GM12878 (cell line): Measurements from ENCODE around the gene FUT3. TPM values are rescaled to one million over a fixed set of nuclear protein-coding genes. Genes with fewer than 3 reads are reported as not detected.

ENCODE experiments used
- ATAC-seq: fragments of 200-7000 bp; cut with Tn5 transposase; 3 replicates; pipeline ENCODE4 v1.9.1; 2020; ENCODE audit warnings: mild to moderate bottlenecking, moderate library complexity
- BruUV-seq: library from RNA; stranded (reverse); fragments of 400-500 nt; replicated peaks from 2 replicates; lab custom pipeline; 2021; lab: Mats Ljungman, UMichigan
- CTCF ChIA-PET: fragments of 300-600 bp; sonication (Branson Sonifier 250); formaldehyde crosslinking; extraction: SDS; loops from one replicate; lab custom pipeline; 2021; ENCODE audit warnings: inconsistent platforms; lab: Yijun Ruan, JAX
- POLR2A ChIA-PET: fragments of 350-600 bp; formaldehyde crosslinking; extraction: SDS; loops from one replicate; lab custom pipeline; 2021; ENCODE audit warnings: inconsistent platforms; lab: Charles Lee
- RAD21 ChIA-PET: fragments of 300-600 bp; sonication (Branson Sonifier 250); formaldehyde crosslinking; loops from one replicate; lab custom pipeline; 2023; ENCODE audit warnings: antibody characterized with exemption; ENCODE audit not compliant: unreplicated experiment; lab: Charles Lee
- SMC1A ChIA-PET: fragments of 300-600 bp; sonication (Branson Sonifier 250); formaldehyde crosslinking; loops from one replicate; lab custom pipeline; 2023; ENCODE audit not compliant: unreplicated experiment, uncharacterized antibody; lab: Charles Lee
- DNase-seq: peaks from one replicate; pipeline ENCODE4 v3.0.0-alpha.2; 2011; ENCODE audit warnings: low read depth, low spot score
- FAIRE-seq: peaks from 3 replicates; lab custom pipeline; 2011; peaks lifted over from hg19 to GRCh38; lab: Jason Lieb, UNC
- H2AFZ ChIP-seq: 2 replicates; pipeline ENCODE4 v1.6.0; 2011; ENCODE audit warnings: low read depth, low read length, control low read depth; ENCODE audit not compliant: control insufficient read depth
- H3K27ac ChIP-seq: 2 replicates; pipeline ENCODE4 v1.5.1; 2011; ENCODE audit warnings: control low read depth; ENCODE audit not compliant: control insufficient read depth, insufficient read depth
- H3K27me3 ChIP-seq, 2 experiments: replicated peaks in 1 of 2; 2 replicates each; pipeline versions ENCODE4 v1.6.0 to v1.6.1; 2011; ENCODE audit warnings: low read length in 1 of 2; ENCODE audit not compliant: control insufficient read depth in 2 of 2, insufficient read depth in 2 of 2
- H3K36me3 ChIP-seq, 2 experiments: 2 replicates each; pipeline ENCODE4 v1.5.1; 2011; ENCODE audit warnings: low read length in 1 of 2; ENCODE audit not compliant: control insufficient read depth in 2 of 2, insufficient read depth in 2 of 2
- H3K4me1 ChIP-seq: 2 replicates; pipeline ENCODE4 v1.6.1; 2011; ENCODE audit warnings: mild to moderate bottlenecking, low read length, moderate library complexity, mixed read lengths; ENCODE audit not compliant: control insufficient read depth, insufficient read depth
- H3K4me2 ChIP-seq: 2 replicates; pipeline ENCODE4 v1.6.0; 2011; ENCODE audit warnings: control low read depth; ENCODE audit not compliant: control insufficient read depth, insufficient read depth
- H3K4me3 ChIP-seq: fragments of 200-600 bp; sonication (generic); 2 replicates; pipeline ENCODE4 v1.5.1; 2016
- H3K79me2 ChIP-seq: 2 replicates; pipeline ENCODE4 v1.6.0; 2011; ENCODE audit warnings: low read length; ENCODE audit not compliant: control insufficient read depth, insufficient read depth
- H3K9ac ChIP-seq: 2 replicates; pipeline ENCODE4 v1.8.0; 2011; ENCODE audit warnings: low read length, control low read depth, mixed read lengths; ENCODE audit not compliant: control insufficient read depth, insufficient read depth
- H3K9me3 ChIP-seq: replicated peaks from 3 replicates; pipeline ENCODE4 v1.5.1; 2011; ENCODE audit warnings: mild to moderate bottlenecking, low read length; ENCODE audit not compliant: control insufficient read depth, insufficient read depth
- H4K20me1 ChIP-seq: 2 replicates; pipeline ENCODE4 v1.6.0; 2011; ENCODE audit not compliant: control insufficient read depth, insufficient read depth
- CBX5 ChIP-seq: sonication (generic); IDR thresholded peaks from 2 replicates; pipeline ENCODE4 v1.6.1; 2016; ENCODE audit warnings: low read depth, moderate library complexity, mild to moderate bottlenecking, inconsistent platforms
- IKZF1 ChIP-seq: fragments of 450-650 bp; conservative IDR thresholded peaks from 2 replicates; pipeline ENCODE4 v1.6.1; 2017; ENCODE audit warnings: antibody characterized with exemption, mild to moderate bottlenecking
- PRDM15 ChIP-seq: fragments of 450-650 bp; formaldehyde crosslinking; IDR thresholded peaks from 2 replicates; pipeline ENCODE4 v1.4.0; 2020; ENCODE audit warnings: mild to moderate bottlenecking, moderate library complexity
- SMC3 ChIP-seq: IDR thresholded peaks from 2 replicates; pipeline ENCODE4 v1.6.1; 2011; ENCODE audit warnings: low read length, improper control_type of control experiment, borderline replicate concordance
- SRF ChIP-seq, 2 experiments: IDR thresholded peaks; 2 replicates each; pipeline ENCODE4 v1.6.1; 2011; ENCODE audit warnings: low read depth in 2 of 2, low read length in 2 of 2, mild to moderate bottlenecking in 1 of 2, moderate library complexity in 1 of 2
- USF2 ChIP-seq: IDR thresholded peaks from 2 replicates; pipeline ENCODE4 v1.6.1; 2011; ENCODE audit warnings: low read depth, low read length, improper control_type of control experiment, borderline replicate concordance
- ZNF592 ChIP-seq: fragments of 450-650 bp; IDR thresholded peaks from 2 replicates; pipeline ENCODE4 v1.6.1; 2017; ENCODE audit warnings: mild to moderate bottlenecking, moderate library complexity
- ZSCAN29 ChIP-seq: fragments of 450-650 bp; IDR thresholded peaks from 2 replicates; pipeline ENCODE4 v1.6.1; 2017; ENCODE audit warnings: mild to moderate bottlenecking, moderate library complexity
- WGBS: methylation state at CpG from one replicate; pipeline ENCODE4 v1.1.6; 2016; ENCODE audit warnings: low lambda C conversion rate; ENCODE audit not compliant: insufficient replicate concordance, insufficient coverage; ENCODE audit errors: missing lambda C conversion rate; 5-methylcytosine and 5-hydroxymethylcytosine counted together
- in situ Hi-C: fragments of 300-500 bp; cut with MboI; formaldehyde crosslinking; loops from 9 replicates; pipeline ENCODE4 v1.14.3; 2018; ENCODE audit warnings: mixed read lengths
- intact Hi-C: fragments of 100-400 bp; cut with micrococcal nuclease; formaldehyde crosslinking; loops from one replicate; pipeline ENCODE4 v1.14.2; 2022; ENCODE audit not compliant: unreplicated experiment
- polyA plus RNA-seq, 11 experiments: library from polyadenylated mRNA; depleted of rRNA in 4 of 11; unstranded in 6 of 11; stranded (reverse) in 5 of 11; fragments of >200 nt; fragmentation: Nextera tagmentation in 4 of 11; fragmentation: Illumina TruSeq in 1 of 11; extraction: Ambion mirVana in 4 of 11; extraction: Trizol in 1 of 11; gene quantifications; 1 replicate in 1 of 11; 2 replicates in 10 of 11; pipeline versions ENCODE4 v1.2.1 to v1.2.3, GENCODE V29; 2011 to 2016; ENCODE audit warnings: inconsistent platforms in 2 of 11, missing spikeins in 2 of 11, low read depth in 1 of 11
- total RNA-seq, 4 experiments: library from RNA; depleted of rRNA in 3 of 4; stranded (reverse); fragments of >200 nt in 3 of 4; fragmentation: Illumina TruSeq in 1 of 4; extraction: Trizol in 1 of 4; gene quantifications; 2 replicates each; pipeline versions ENCODE4 v1.2.1 to v1.2.3, GENCODE V29; 2013 to 2021

The FUT3 gene
- total and polyA plus RNA-seq, 10 of the 15 experiments (the other 5 are each of a cell fraction or from before 2014, with no cell fraction given), result 0.04 to 0.31 (median 0.07) TPM; not detected in 7

GRCh38 chr19:5805462-5806132 lies 45.7 kb downstream of the FUT3 start (continued):
- TF ChIP-seq USF2, result no peak
- no peak for TF ChIP-seq SRF (IDR thresholded peaks at IDR 0.05; ENCODE audit: low read depth in 2 of 2, low read length in 2 of 2)
- no peak for TF ChIP-seq CBX5
- peak; percentile 34; the same call in 1 of the 2 replicates for TF ChIP-seq SMC3
- TF ChIP-seq ZSCAN29, result no peak
- TF ChIP-seq, all 136 proteins: peak for 4

GRCh38 chr19:5804516-5805461 lies 46.5 kb downstream of the FUT3 start, which contains the start of gene NRTN:
TSS of gene NRTN (plus strand) at chr19:5805067. CDS start at chr19:5824166, 19,099 bp downstream.
- intact Hi-C loops (loop anchor here (2.0 to 10.0 kb wide), 2 partner anchors 80 to 220 kb away; no protein-coding TSS in a partner anchor), in situ Hi-C loops (loop anchor here (5.0 kb wide), 1 partner anchor 218 kb away; no protein-coding TSS in a partner anchor)
- no peaks in the 10 kb centered on the region for H4K20me1 ChIP-seq
- no peak within 1 kb of the TSS for H3K9ac ChIP-seq
- H3K27me3 ChIP-seq, result no peaks in the 10 kb centered on the region; a peak in 2 of 4 replicates
- no peaks in the 10 kb centered on the region for H3K36me3 ChIP-seq
- no peak within 1 kb of the TSS for H3K27ac ChIP-seq
- no peaks in the 10 kb centered on the region for H3K79me2 ChIP-seq
- peak within 1 kb of the TSS; percentile 97 for H3K4me2 ChIP-seq
- BruUV-seq, result no TSS peak
- 10% methylated on average over 31 of the region's 107 CpGs for WGBS
- RAD21 ChIA-PET, result interaction anchor here (0.6 to 2.1 kb wide), 12 partner anchors 15 to 549 kb away, joined by 3 to 15 read pairs (median 6); partner anchors contain the start of genes NDUFA11 and VMAC
- SMC1A ChIA-PET, result interaction anchor here (0.6 to 1.9 kb wide), 13 partner anchors 9 to 224 kb away, joined by 3 to 13 read pairs (median 3); partner anchors contain the start of genes NDUFA11 and VMAC
- H3K9me3 ChIP-seq, result no peaks in the 10 kb centered on the region
- POLR2A ChIA-PET, result interaction anchor here (1.3 to 1.4 kb wide), 2 partner anchors 14 to 99 kb away, joined by 4 to 7 read pairs; partner anchors contain the start of genes DUS3L and NDUFA11
- CTCF ChIA-PET, result interaction anchor here (0.5 to 1.7 kb wide), 49 partner anchors 7 to 1238 kb away, joined by 3 to 45 read pairs (median 4); partner anchors contain the start of genes DUS3L, NDUFA11, RFX2 and RPL36
- peak within 1 kb of the TSS; percentile 80; the same call in 1 of the 2 replicates for H2AFZ ChIP-seq
- no peak for FAIRE-seq
- no peak within 1 kb of the TSS for H3K4me3 ChIP-seq
- peaks cover 7% of the 10 kb centered on the region for H3K4me1 ChIP-seq
- no peak for DNase-seq
- peak; percentile 44 for ATAC-seq
- TF ChIP-seq ZNF592 (no peak), IKZF1 (no peak), PRDM15 (CRISPR knock-in tag) (no peak)
